HepG2 (cell line): ENCODE data around the gene LCMT2. TPM values are rescaled to one million over a fixed set of nuclear protein-coding genes. Genes with fewer than 3 reads are reported as not detected.
A peak's percentile ranks its signal among the peaks of the same experiment; 100 is the strongest.

Source experiments
- ATF6 ChIP-seq: sonication (generic); formaldehyde crosslinking; conservative IDR thresholded peaks from 2 replicates; pipeline ENCODE4 v1.4.0; 2020; ENCODE audit warnings: missing genetic modification reagents
- CREBL2 ChIP-seq: sonication (generic); formaldehyde crosslinking; IDR thresholded peaks from 2 replicates; pipeline ENCODE4 v1.8.1; 2023; ENCODE audit warnings: missing genetic modification reagents, mild to moderate bottlenecking, borderline replicate concordance
- ETV5 ChIP-seq: IDR thresholded peaks from 2 replicates; pipeline ENCODE4 v1.6.1; 2018; ENCODE audit warnings: missing biosample characterization, missing genetic modification reagents, inconsistent platforms, borderline replicate concordance
- KLF15 ChIP-seq: sonication (generic); formaldehyde crosslinking; IDR thresholded peaks from 2 replicates; pipeline ENCODE4 v1.8.1; 2023; ENCODE audit warnings: borderline replicate concordance, mild to moderate bottlenecking, inconsistent platforms, missing genetic modification reagents, mixed read lengths
- MAFG ChIP-seq: sonication (generic); formaldehyde crosslinking; IDR thresholded peaks from 2 replicates; pipeline ENCODE4 v1.5.1; 2020; ENCODE audit warnings: mild to moderate bottlenecking, missing genetic modification reagents
- NCOA1 ChIP-seq: sonication (generic); formaldehyde crosslinking; IDR thresholded peaks from 2 replicates; pipeline ENCODE4 v1.9.0; 2021; ENCODE audit warnings: missing genetic modification reagents
- NR2F1 ChIP-seq, 2 experiments: fragments of 450-650 bp in 1 of 2; formaldehyde crosslinking in 1 of 2; IDR thresholded peaks; 2 replicates each; pipeline versions ENCODE4 v1.5.0 to v1.6.1; 2016 to 2020; ENCODE audit warnings: mild to moderate bottlenecking in 1 of 2, missing compliant biosample characterization in 1 of 2, missing genetic modification reagents in 1 of 2, moderate library complexity in 1 of 2
- NRL ChIP-seq: sonication (generic); formaldehyde crosslinking; IDR thresholded peaks from 2 replicates; pipeline ENCODE4 v1.5.0; 2020; ENCODE audit warnings: missing genetic modification reagents, mild to moderate bottlenecking, moderate library complexity, borderline replicate concordance
- POLR2AphosphoS5 ChIP-seq: IDR thresholded peaks from 2 replicates; pipeline ENCODE4 v1.6.1; 2012; ENCODE audit warnings: low read depth, low read length
- PRPF4 ChIP-seq: fragments of 200-400 bp; formaldehyde crosslinking; IDR thresholded peaks from 2 replicates; pipeline ENCODE4 v1.6.1; 2016; ENCODE audit warnings: low read length, low read depth; ENCODE audit not compliant: poor library complexity, severe bottlenecking
- RARA ChIP-seq: IDR thresholded peaks from 2 replicates; pipeline ENCODE4 v1.6.1; 2016; ENCODE audit warnings: missing genetic modification reagents, missing compliant biosample characterization
- RFX1 ChIP-seq: fragments of 450-650 bp; IDR thresholded peaks from 2 replicates; pipeline ENCODE4 v1.6.1; 2017
- RXRA ChIP-seq: sonication (generic); formaldehyde crosslinking; IDR thresholded peaks from 2 replicates; pipeline ENCODE4 v1.5.1; 2020; ENCODE audit warnings: missing genetic modification reagents
- SNAPC5 ChIP-seq: sonication (generic); formaldehyde crosslinking; IDR thresholded peaks from 2 replicates; pipeline ENCODE4 v1.8.1; 2023; ENCODE audit warnings: mild to moderate bottlenecking, missing genetic modification reagents, borderline replicate concordance
- TAF15 ChIP-seq: fragments of 200-400 bp; formaldehyde crosslinking; IDR thresholded peaks from one replicate; pipeline ENCODE4 v1.6.1; 2018; ENCODE audit warnings: mild to moderate bottlenecking, low read depth, low read length; ENCODE audit not compliant: poor library complexity, severe bottlenecking
- TEF ChIP-seq: sonication (generic); formaldehyde crosslinking; IDR thresholded peaks from 2 replicates; pipeline ENCODE4 v1.5.0; 2020; ENCODE audit warnings: missing genetic modification reagents
- TIGD3 ChIP-seq: sonication (generic); formaldehyde crosslinking; IDR thresholded peaks from 2 replicates; pipeline ENCODE4 v1.5.1; 2020; ENCODE audit warnings: mild to moderate bottlenecking, missing genetic modification reagents, borderline replicate concordance
- ZC3H13 ChIP-seq: sonication (generic); formaldehyde crosslinking; IDR thresholded peaks from 2 replicates; pipeline ENCODE4 v1.8.1; 2023; ENCODE audit warnings: mild to moderate bottlenecking, missing genetic modification reagents, moderate library complexity
- ZMAT3 ChIP-seq: sonication (generic); formaldehyde crosslinking; conservative IDR thresholded peaks from 2 replicates; pipeline ENCODE4 v1.7.0; 2021; ENCODE audit warnings: missing genetic modification reagents
- ZNF496 ChIP-seq: sonication (generic); formaldehyde crosslinking; IDR thresholded peaks from 2 replicates; pipeline ENCODE4 v1.8.1; 2023; ENCODE audit warnings: mild to moderate bottlenecking, moderate library complexity, missing genetic modification reagents; ENCODE audit not compliant: insufficient replicate concordance
- ZNF546 ChIP-seq: sonication (generic); formaldehyde crosslinking; conservative IDR thresholded peaks from 2 replicates; pipeline ENCODE4 v1.8.1; 2023; ENCODE audit warnings: mild to moderate bottlenecking, missing genetic modification reagents
- ZNF703 ChIP-seq: sonication (generic); formaldehyde crosslinking; IDR thresholded peaks from 2 replicates; pipeline ENCODE4 v1.5.1; 2020; ENCODE audit warnings: missing genetic modification reagents, mild to moderate bottlenecking, moderate library complexity, borderline replicate concordance
- ZNF768 ChIP-seq: sonication (generic); formaldehyde crosslinking; IDR thresholded peaks from 2 replicates; pipeline ENCODE4 v1.4.0; 2020; ENCODE audit warnings: missing genetic modification reagents
- polyA plus RNA-seq, 8 experiments: library from polyadenylated mRNA; depleted of rRNA in 3 of 8; stranded (reverse) in 7 of 8; unstranded in 1 of 8; fragments of >200 nt; fragmentation: Illumina TruSeq in 4 of 8; extraction: Trizol in 4 of 8; gene quantifications; 2 replicates each; pipeline versions ENCODE4 v1.2.1 to v1.2.3, GENCODE V29; 2011 to 2016; ENCODE audit warnings: low read depth in 4 of 8, missing spikeins in 1 of 8, mixed read lengths in 1 of 8; ENCODE audit not compliant: insufficient read depth in 1 of 8
- total RNA-seq, 5 experiments: library from RNA; depleted of rRNA; stranded (reverse); fragments of >200 nt; fragmentation: Illumina TruSeq; extraction: Trizol; gene quantifications; 2 replicates each; pipeline ENCODE4 v1.2.3, GENCODE V29; 2016; ENCODE audit warnings: low read depth in 1 of 5

LCMT2 gene
- total and polyA plus RNA-seq, 2 of the 13 experiments (the other 11 are each of a cell fraction or from before 2014, with no cell fraction given), result 6.9 to 9.1 TPM

- no peak for TF ChIP-seq KLF15
- peak; percentile 62 for TF ChIP-seq ETV5
- TF ChIP-seq ZNF768 (CRISPR knock-in tag), result peak; percentile 69
- peak; percentile 32; the same call in 1 of the 2 replicates for TF ChIP-seq ZNF703 (CRISPR knock-in tag)
- TF ChIP-seq RXRA (CRISPR knock-in tag), result peak; percentile 82
- TF ChIP-seq POLR2AphosphoS5, result peak; percentile 84
- TF ChIP-seq TAF15, result no peak
- peak; percentile 37 for TF ChIP-seq RARA
- no peak for TF ChIP-seq TIGD3
- TF ChIP-seq ZNF546, result peak; percentile 82; the same call in 1 of the 2 replicates
- TF ChIP-seq NRL, result peak; percentile 79; the same call in 1 of the 2 replicates
- no peak for TF ChIP-seq RFX1
- TF ChIP-seq ZMAT3 (CRISPR knock-in tag), result peak; percentile 76; the same call in 1 of the 2 replicates
- 0 out of 2 replicates have a peak, but pooled peaks have one; percentile 28 for TF ChIP-seq CREBL2 (CRISPR knock-in tag)
- 0 out of 2 replicates have a peak, but pooled peaks have one; percentile 22 for TF ChIP-seq TEF (CRISPR knock-in tag)
- peak; percentile 81; the same call in 1 of the 2 replicates for TF ChIP-seq ZC3H13 (CRISPR knock-in tag)
- TF ChIP-seq ATF6, result 0 out of 2 replicates have a peak, but pooled peaks have one; percentile 72
- TF ChIP-seq NR2F1 (CRISPR knock-in tag; IDR thresholded peaks at IDR 0.05), result peak in 1 of 2 experiments; percentile 67; a peak in 2 of 4 replicates
- no peak for TF ChIP-seq NCOA1 (CRISPR knock-in tag)
- TF ChIP-seq SNAPC5 (CRISPR knock-in tag), result 0 out of 2 replicates have a peak, but pooled peaks have one; percentile 26
- no peak for TF ChIP-seq ZNF496 (CRISPR knock-in tag)
- TF ChIP-seq MAFG (CRISPR knock-in tag), result no peak
- TF ChIP-seq PRPF4, result no peak
Measured at GRCh38 chr15:43370975-43371974, 40.9 kb upstream of the LCMT2 start, which contains the start of the genes TUBGCP4 and ZSCAN29 (continued).
